ENCODE measurements around the gene PHACTR3. TPM values are rescaled to one million over a fixed set of nuclear protein-coding genes. Genes with fewer than 3 reads are reported as not detected.
A peak's percentile ranks its signal among the peaks of the same experiment; 100 is the strongest.

The PHACTR3 gene
- total and polyA plus RNA-seq, 2 donors (not counting 1 experiment from before 2014, with no cell fraction given) = not detected

GRCh38 chr20:59652381-59652780, 48.0 kb downstream of the PHACTR3 start:
- no peak for TF ChIP-seq EZH2 (IDR thresholded peaks at IDR 0.05; ENCODE audit: low read length, missing control alignments)
- TF ChIP-seq, protein P1, sequence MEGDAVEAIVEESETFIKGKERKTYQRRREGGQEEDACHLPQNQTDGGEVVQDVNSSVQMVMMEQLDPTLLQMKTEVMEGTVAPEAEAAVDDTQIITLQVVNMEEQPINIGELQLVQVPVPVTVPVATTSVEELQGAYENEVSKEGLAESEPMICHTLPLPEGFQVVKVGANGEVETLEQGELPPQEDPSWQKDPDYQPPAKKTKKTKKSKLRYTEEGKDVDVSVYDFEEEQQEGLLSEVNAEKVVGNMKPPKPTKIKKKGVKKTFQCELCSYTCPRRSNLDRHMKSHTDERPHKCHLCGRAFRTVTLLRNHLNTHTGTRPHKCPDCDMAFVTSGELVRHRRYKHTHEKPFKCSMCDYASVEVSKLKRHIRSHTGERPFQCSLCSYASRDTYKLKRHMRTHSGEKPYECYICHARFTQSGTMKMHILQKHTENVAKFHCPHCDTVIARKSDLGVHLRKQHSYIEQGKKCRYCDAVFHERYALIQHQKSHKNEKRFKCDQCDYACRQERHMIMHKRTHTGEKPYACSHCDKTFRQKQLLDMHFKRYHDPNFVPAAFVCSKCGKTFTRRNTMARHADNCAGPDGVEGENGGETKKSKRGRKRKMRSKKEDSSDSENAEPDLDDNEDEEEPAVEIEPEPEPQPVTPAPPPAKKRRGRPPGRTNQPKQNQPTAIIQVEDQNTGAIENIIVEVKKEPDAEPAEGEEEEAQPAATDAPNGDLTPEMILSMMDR (conservative IDR thresholded peaks at IDR 0.05 in 1 of 2, IDR thresholded peaks at IDR 0.05 in 1 of 2; ENCODE audit: low read depth in 1 of 2, low read length in 2 of 2) = no peak
- H2AFZ ChIP-seq (ENCODE audit: low read length) = no peak overlapping the region

DNA sequence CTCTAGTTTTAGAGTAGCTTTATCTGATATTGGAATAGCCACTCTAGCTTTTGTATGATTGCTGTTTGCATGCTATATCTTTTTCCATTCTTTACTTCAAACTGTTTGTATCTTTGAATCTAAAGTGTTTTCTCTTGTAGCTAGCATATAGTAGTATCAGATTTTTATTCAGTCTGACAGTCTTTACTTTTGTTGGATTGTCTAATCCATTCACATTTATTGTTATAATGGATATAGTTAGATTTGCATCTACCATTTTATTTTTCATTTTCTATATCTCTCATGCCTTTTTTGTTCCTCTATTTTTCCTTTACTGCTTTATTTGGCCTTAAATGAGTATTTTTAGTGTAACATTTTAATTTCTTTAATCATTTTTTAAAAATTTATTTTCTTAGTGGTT, 52.1 kb downstream of the PHACTR3 start:
- no peaks in the 10 kb centered on the region for H3K79me2 ChIP-seq (ENCODE audit: control insufficient read depth, insufficient read depth, low read length)
- H3K4me1 ChIP-seq (ENCODE audit: control insufficient read depth, extremely low read depth, insufficient read depth, low read length) = no peaks in the 10 kb centered on the region
- H3K4me3 ChIP-seq (replicated peaks in 1 of 4; ENCODE audit: control extremely low read depth in 1 of 4, insufficient read depth in 1 of 4, low read depth in 3 of 4, low read length in 4 of 4) = no peak overlapping the region
- no peak overlapping the region for H3K9ac ChIP-seq (ENCODE audit: insufficient read depth, low read length)
- no peaks in the 10 kb centered on the region for H4K20me1 ChIP-seq (ENCODE audit: control insufficient read depth, extremely low read depth, insufficient read depth, low read length)
- H3K27me3 ChIP-seq (ENCODE audit: control insufficient read depth, insufficient read depth, low read length) = no peaks in the 10 kb centered on the region
- H3K4me2 ChIP-seq (ENCODE audit: extremely low read depth, insufficient read depth, low read length) = no peak overlapping the region
- no peaks in the 10 kb centered on the region for H3K9me3 ChIP-seq (ENCODE audit: control insufficient read depth, insufficient read depth, low read depth, low read length)
- DNase-seq (ENCODE audit: low read depth in 2 of 2) = no peak
- TF ChIP-seq EZH2 (IDR thresholded peaks at IDR 0.05; ENCODE audit: low read length, missing control alignments) = no peak
- H3K27ac ChIP-seq (ENCODE audit: insufficient read depth, low read length) = no peak overlapping the region
- no peak overlapping the region for H2AFZ ChIP-seq (ENCODE audit: low read length)
- H3K36me3 ChIP-seq (ENCODE audit: control insufficient read depth, insufficient read depth, low read length) = no peaks in the 10 kb centered on the region

More at GRCh38 chr20:59652381-59652780, 48.0 kb downstream of the PHACTR3 start:
- no peaks in the 10 kb centered on the region for H3K27me3 ChIP-seq (ENCODE audit: control insufficient read depth, insufficient read depth, low read length)
- H3K4me2 ChIP-seq (ENCODE audit: extremely low read depth, insufficient read depth, low read length) = no peak overlapping the region
- no peaks in the 10 kb centered on the region for H4K20me1 ChIP-seq (ENCODE audit: control insufficient read depth, extremely low read depth, insufficient read depth, low read length)
- DNase-seq (ENCODE audit: low read depth in 2 of 2) = no peak
- H3K27ac ChIP-seq (ENCODE audit: insufficient read depth, low read length) = no peak overlapping the region
- no peak overlapping the region for H3K9ac ChIP-seq (ENCODE audit: insufficient read depth, low read length)
- H3K36me3 ChIP-seq (ENCODE audit: control insufficient read depth, insufficient read depth, low read length) = no peaks in the 10 kb centered on the region
- H3K79me2 ChIP-seq (ENCODE audit: control insufficient read depth, insufficient read depth, low read length) = no peaks in the 10 kb centered on the region
- H3K4me1 ChIP-seq (ENCODE audit: control insufficient read depth, extremely low read depth, insufficient read depth, low read length) = no peaks in the 10 kb centered on the region
- no peaks in the 10 kb centered on the region for H3K9me3 ChIP-seq (ENCODE audit: control insufficient read depth, insufficient read depth, low read depth, low read length)
- no peak overlapping the region for H3K4me3 ChIP-seq (replicated peaks in 1 of 4; ENCODE audit: control extremely low read depth in 1 of 4, insufficient read depth in 1 of 4, low read depth in 3 of 4, low read length in 4 of 4)

GRCh38 chr20:59657459-59658046, 53.2 kb downstream of the PHACTR3 start:
- H3K27ac ChIP-seq (ENCODE audit: insufficient read depth, low read length) = no peak overlapping the region
- H3K9me3 ChIP-seq (ENCODE audit: control insufficient read depth, insufficient read depth, low read depth, low read length) = no peaks in the 10 kb centered on the region
- no peaks in the 10 kb centered on the region for H3K79me2 ChIP-seq (ENCODE audit: control insufficient read depth, insufficient read depth, low read length)
- H2AFZ ChIP-seq (ENCODE audit: low read length) = no peak overlapping the region
- DNase-seq (ENCODE audit: low read depth in 2 of 2) = peak in 1 of 2 donors; percentile 0
- no peaks in the 10 kb centered on the region for H3K27me3 ChIP-seq (ENCODE audit: control insufficient read depth, insufficient read depth, low read length)
- no peak overlapping the region for H3K4me3 ChIP-seq (replicated peaks in 1 of 4; ENCODE audit: control extremely low read depth in 1 of 4, insufficient read depth in 1 of 4, low read depth in 3 of 4, low read length in 4 of 4)
- no peaks in the 10 kb centered on the region for H3K4me1 ChIP-seq (ENCODE audit: control insufficient read depth, extremely low read depth, insufficient read depth, low read length)
- no peaks in the 10 kb centered on the region for H3K36me3 ChIP-seq (ENCODE audit: control insufficient read depth, insufficient read depth, low read length)
- H4K20me1 ChIP-seq (ENCODE audit: control insufficient read depth, extremely low read depth, insufficient read depth, low read length) = no peaks in the 10 kb centered on the region
- H3K4me2 ChIP-seq (ENCODE audit: extremely low read depth, insufficient read depth, low read length) = no peak overlapping the region
- no peak overlapping the region for H3K9ac ChIP-seq (ENCODE audit: insufficient read depth, low read length)
- no peak for TF ChIP-seq EZH2 (IDR thresholded peaks at IDR 0.05; ENCODE audit: low read length, missing control alignments)
- TF ChIP-seq, protein P1 (conservative IDR thresholded peaks at IDR 0.05 in 1 of 2, IDR thresholded peaks at IDR 0.05 in 1 of 2; ENCODE audit: low read depth in 1 of 2, low read length in 2 of 2) = no peak
